ENCODE data around the gene CTTN. TPM values are rescaled to one million over a fixed set of nuclear protein-coding genes. Genes with fewer than 3 reads are reported as not detected.

The CTTN gene
- total RNA-seq, 1 donor from 2014 or later: 296 TPM

GRCh38 chr11:70429428-70429705, 31.0 kb downstream of the CTTN start:
- peaks cover 18% of the 10 kb centered on the region for H3K4me1 Mint-ChIP-seq (ENCODE audit: low read depth, unreplicated experiment)
- H3K27me3 Mint-ChIP-seq (ENCODE audit: unreplicated experiment): peaks cover 8% of the 10 kb centered on the region
- H3K4me3 Mint-ChIP-seq (ENCODE audit: unreplicated experiment): no peak overlapping the region
- TF ChIP-seq CTCF (IDR thresholded peaks at IDR 0.05; ENCODE audit: partially characterized antibody, unreplicated experiment): no peak
- DNase-seq: no peak
- H3K36me3 Mint-ChIP-seq (ENCODE audit: unreplicated experiment): no peaks in the 10 kb centered on the region
- H3K27ac Mint-ChIP-seq (ENCODE audit: unreplicated experiment): no peak overlapping the region
- H3K9me3 Mint-ChIP-seq (ENCODE audit: unreplicated experiment): peaks cover 12% of the 10 kb centered on the region

- peaks cover 10% of the 10 kb centered on the region for H3K9me3 Mint-ChIP-seq (ENCODE audit: unreplicated experiment)
- no peak overlapping the region for H3K27ac Mint-ChIP-seq (ENCODE audit: unreplicated experiment)
- peaks cover 8% of the 10 kb centered on the region for H3K27me3 Mint-ChIP-seq (ENCODE audit: unreplicated experiment)
- H3K36me3 Mint-ChIP-seq (ENCODE audit: unreplicated experiment): no peaks in the 10 kb centered on the region
- H3K4me3 Mint-ChIP-seq (ENCODE audit: unreplicated experiment): no peak overlapping the region
- no peak for TF ChIP-seq CTCF (IDR thresholded peaks at IDR 0.05; ENCODE audit: partially characterized antibody, unreplicated experiment)
- no peak for DNase-seq
- H3K4me1 Mint-ChIP-seq (ENCODE audit: low read depth, unreplicated experiment): peaks cover 14% of the 10 kb centered on the region
Observed at GRCh38 chr11:70429724-70430521, 31.6 kb downstream of the CTTN start.

DNA sequence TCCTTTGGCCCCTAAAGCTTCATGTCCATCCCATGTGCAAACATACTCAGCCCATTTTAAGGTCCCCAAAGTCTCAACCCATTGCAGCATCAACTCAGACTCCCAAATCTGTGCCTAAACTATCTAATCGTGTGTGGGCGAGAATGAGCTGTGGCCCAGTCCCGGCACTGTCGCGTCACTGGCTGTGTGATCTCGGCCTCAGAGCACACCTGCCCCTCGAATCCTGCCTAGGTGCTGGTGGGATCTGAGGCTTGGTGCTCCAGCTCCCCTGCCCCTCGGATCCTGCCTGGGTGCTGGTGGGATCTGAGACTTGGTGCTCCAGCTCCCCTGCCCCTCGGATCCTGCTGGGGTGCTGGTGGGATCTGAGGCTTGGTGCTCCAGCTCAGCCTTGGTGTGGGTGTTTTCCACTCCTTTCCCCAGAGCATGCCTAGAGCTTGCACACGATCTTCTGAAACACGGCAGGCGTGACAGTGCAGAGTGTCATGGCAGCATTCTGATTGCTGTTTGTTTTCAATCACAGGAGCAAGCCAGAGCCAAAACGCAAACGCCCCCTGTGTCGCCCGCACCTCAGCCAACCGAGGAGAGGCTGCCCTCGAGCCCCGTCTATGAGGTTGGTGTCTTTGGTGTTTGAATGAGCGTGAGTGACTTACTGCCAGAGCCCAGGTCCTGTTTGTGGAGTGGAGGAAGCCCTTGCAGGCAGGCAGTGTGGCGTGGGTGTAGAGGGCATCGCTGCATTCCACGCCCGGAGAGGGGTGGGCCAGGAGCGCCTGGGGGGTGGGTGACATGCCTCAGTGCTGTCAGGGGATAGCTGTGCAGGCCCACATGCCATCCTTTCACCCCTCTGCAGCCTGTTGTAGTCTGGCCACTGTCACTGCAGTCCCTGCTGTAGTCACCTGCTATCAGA, 32.6 kb downstream of the CTTN start:
- no peak overlapping the region for H3K27ac Mint-ChIP-seq (ENCODE audit: unreplicated experiment)
- peaks cover 6% of the 10 kb centered on the region for H3K9me3 Mint-ChIP-seq (ENCODE audit: unreplicated experiment)

GRCh38 chr11:70431611-70432010, 33.3 kb downstream of the CTTN start:
- peaks cover 6% of the 10 kb centered on the region for H3K9me3 Mint-ChIP-seq (ENCODE audit: unreplicated experiment)
- H3K36me3 Mint-ChIP-seq (ENCODE audit: unreplicated experiment): no peaks in the 10 kb centered on the region
- H3K4me1 Mint-ChIP-seq (ENCODE audit: low read depth, unreplicated experiment): peaks cover 8% of the 10 kb centered on the region
- TF ChIP-seq CTCF (IDR thresholded peaks at IDR 0.05; ENCODE audit: partially characterized antibody, unreplicated experiment): no peak
- peak overlapping the region; percentile 57 for H3K27ac Mint-ChIP-seq (ENCODE audit: unreplicated experiment)
- no peak for DNase-seq
- peaks cover 4% of the 10 kb centered on the region for H3K27me3 Mint-ChIP-seq (ENCODE audit: unreplicated experiment)
- no peak overlapping the region for H3K4me3 Mint-ChIP-seq (ENCODE audit: unreplicated experiment)

More for the DNA sequence above, 32.6 kb downstream of the CTTN start:
- H3K36me3 Mint-ChIP-seq (ENCODE audit: unreplicated experiment): no peaks in the 10 kb centered on the region
- H3K27me3 Mint-ChIP-seq (ENCODE audit: unreplicated experiment): peaks cover 4% of the 10 kb centered on the region
- no peak for DNase-seq
- TF ChIP-seq CTCF (IDR thresholded peaks at IDR 0.05; ENCODE audit: partially characterized antibody, unreplicated experiment): no peak
- H3K4me1 Mint-ChIP-seq (ENCODE audit: low read depth, unreplicated experiment): peaks cover 8% of the 10 kb centered on the region
- no peak overlapping the region for H3K4me3 Mint-ChIP-seq (ENCODE audit: unreplicated experiment)

GRCh38 chr11:70432065-70432464, 33.7 kb downstream of the CTTN start:
- DNase-seq: peak; percentile 70
- H3K9me3 Mint-ChIP-seq (ENCODE audit: unreplicated experiment): peaks cover 6% of the 10 kb centered on the region
- H3K4me1 Mint-ChIP-seq (ENCODE audit: low read depth, unreplicated experiment): peaks cover 8% of the 10 kb centered on the region
- H3K36me3 Mint-ChIP-seq (ENCODE audit: unreplicated experiment): no peaks in the 10 kb centered on the region
- TF ChIP-seq CTCF (IDR thresholded peaks at IDR 0.05; ENCODE audit: partially characterized antibody, unreplicated experiment): no peak
- peak overlapping the region; percentile 86 for H3K27ac Mint-ChIP-seq (ENCODE audit: unreplicated experiment)
- H3K27me3 Mint-ChIP-seq (ENCODE audit: unreplicated experiment): peaks cover 4% of the 10 kb centered on the region
- peak overlapping the region; percentile 81 for H3K4me3 Mint-ChIP-seq (ENCODE audit: unreplicated experiment)

All from glutamatergic neuron (in vitro differentiated cells).